ENCODE results near the gene TADA2B. TPM values are rescaled to one million over a fixed set of nuclear protein-coding genes. Genes with fewer than 3 reads are reported as not detected.

Gene TADA2B
- total and polyA plus RNA-seq, 4 donors, result 3.6 to 13.8 (median 12.6) TPM

DNA sequence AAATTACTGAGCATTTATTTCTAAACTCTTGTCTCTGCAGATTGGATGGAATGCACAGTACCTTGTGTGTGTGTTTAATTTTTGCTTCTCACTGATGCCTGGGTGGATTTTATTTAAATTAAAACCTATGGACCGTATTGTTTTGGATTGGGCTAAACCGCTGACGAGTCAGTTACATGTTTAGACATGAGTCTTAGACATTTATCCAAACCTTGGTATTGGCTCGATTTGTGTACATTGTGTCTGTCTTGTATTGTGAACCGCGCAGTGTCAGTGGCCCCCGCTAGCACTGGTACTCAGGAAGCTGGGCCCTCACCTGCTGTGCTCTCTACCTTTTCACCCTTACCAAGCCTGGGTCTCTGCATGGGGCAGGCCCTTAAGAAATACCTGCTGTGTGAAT lies 40.8 kb upstream of the TADA2B start:
- no peak for DNase-seq (ENCODE audit: low spot score)
- Histone ChIP-seq H3K4me1 (ENCODE audit: control insufficient read depth in 4 of 4, insufficient read depth in 4 of 4, low read length in 3 of 4) (peaks cover 0 to 20% (median 17%) of the 10 kb centered on the region in 4 donors), H3K9ac (ENCODE audit: low read depth in 1 of 2, low read length in 2 of 2) (no peak overlapping the region), H3K4me3 (ENCODE audit: low read depth in 1 of 3, low read length in 3 of 3) (no peak overlapping the region), H3K27ac (ENCODE audit: low read depth in 1 of 2, low read length in 2 of 2) (no peak overlapping the region), H3K36me3 (ENCODE audit: control insufficient read depth in 4 of 4, insufficient read depth in 3 of 4, low read depth in 1 of 4, low read length in 3 of 4) (peaks cover 7 to 42% (median 33%) of the 10 kb centered on the region in 4 donors), H3K9me3 (ENCODE audit: control insufficient read depth in 4 of 4, low read length in 3 of 4) (no peaks in the 10 kb centered on the region), H3K27me3 (ENCODE audit: control insufficient read depth in 4 of 4, insufficient read depth in 4 of 4, low read length in 3 of 4) (no peaks in the 10 kb centered on the region)
- 97% methylated on average over 7 of the region's 7 CpGs for WGBS
- TF ChIP-seq SP1 (IDR thresholded peaks at IDR 0.05) (no peak), EGR1 (IDR thresholded peaks at IDR 0.05; ENCODE audit: low read depth in 2 of 2) (no peak), YY1 (IDR thresholded peaks at IDR 0.05) (no peak), MAX (IDR thresholded peaks at IDR 0.05) (no peak), GABPA (IDR thresholded peaks at IDR 0.05 in 1 of 2, conservative IDR thresholded peaks at IDR 0.05 in 1 of 2) (no peak), ATF3 (IDR thresholded peaks at IDR 0.05) (no peak)
- TF ChIP-seq, protein P1, sequence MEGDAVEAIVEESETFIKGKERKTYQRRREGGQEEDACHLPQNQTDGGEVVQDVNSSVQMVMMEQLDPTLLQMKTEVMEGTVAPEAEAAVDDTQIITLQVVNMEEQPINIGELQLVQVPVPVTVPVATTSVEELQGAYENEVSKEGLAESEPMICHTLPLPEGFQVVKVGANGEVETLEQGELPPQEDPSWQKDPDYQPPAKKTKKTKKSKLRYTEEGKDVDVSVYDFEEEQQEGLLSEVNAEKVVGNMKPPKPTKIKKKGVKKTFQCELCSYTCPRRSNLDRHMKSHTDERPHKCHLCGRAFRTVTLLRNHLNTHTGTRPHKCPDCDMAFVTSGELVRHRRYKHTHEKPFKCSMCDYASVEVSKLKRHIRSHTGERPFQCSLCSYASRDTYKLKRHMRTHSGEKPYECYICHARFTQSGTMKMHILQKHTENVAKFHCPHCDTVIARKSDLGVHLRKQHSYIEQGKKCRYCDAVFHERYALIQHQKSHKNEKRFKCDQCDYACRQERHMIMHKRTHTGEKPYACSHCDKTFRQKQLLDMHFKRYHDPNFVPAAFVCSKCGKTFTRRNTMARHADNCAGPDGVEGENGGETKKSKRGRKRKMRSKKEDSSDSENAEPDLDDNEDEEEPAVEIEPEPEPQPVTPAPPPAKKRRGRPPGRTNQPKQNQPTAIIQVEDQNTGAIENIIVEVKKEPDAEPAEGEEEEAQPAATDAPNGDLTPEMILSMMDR (IDR thresholded peaks at IDR 0.05; ENCODE audit: low read depth, low read length, missing input control), result no peak

GRCh38 chr4:7003176-7003878 lies 39.8 kb upstream of the TADA2B start:
- Histone ChIP-seq H3K4me3 (ENCODE audit: low read depth in 1 of 3, low read length in 3 of 3) (no peak overlapping the region), H3K4me1 (ENCODE audit: control insufficient read depth in 4 of 4, insufficient read depth in 4 of 4, low read length in 3 of 4) (peaks cover 0 to 29% (median 25%) of the 10 kb centered on the region in 4 donors), H3K27ac (ENCODE audit: low read depth in 1 of 2, low read length in 2 of 2) (no peak overlapping the region), H3K36me3 (ENCODE audit: control insufficient read depth in 4 of 4, insufficient read depth in 3 of 4, low read depth in 1 of 4, low read length in 3 of 4) (peaks cover 7 to 42% (median 33%) of the 10 kb centered on the region in 4 donors), H3K27me3 (ENCODE audit: control insufficient read depth in 4 of 4, insufficient read depth in 4 of 4, low read length in 3 of 4) (no peaks in the 10 kb centered on the region), H3K9ac (ENCODE audit: low read depth in 1 of 2, low read length in 2 of 2) (no peak overlapping the region), H3K9me3 (ENCODE audit: control insufficient read depth in 4 of 4, low read length in 3 of 4) (no peaks in the 10 kb centered on the region)
- no peak for DNase-seq (ENCODE audit: low spot score)
- WGBS, result 85% methylated on average over 11 of the region's 11 CpGs
- TF ChIP-seq SP1 (IDR thresholded peaks at IDR 0.05) (no peak), YY1 (IDR thresholded peaks at IDR 0.05) (no peak), RXRA (IDR thresholded peaks at IDR 0.05) (no peak)
- TF ChIP-seq, protein P1 (IDR thresholded peaks at IDR 0.05; ENCODE audit: low read depth, low read length, missing input control), result no peak

DNA sequence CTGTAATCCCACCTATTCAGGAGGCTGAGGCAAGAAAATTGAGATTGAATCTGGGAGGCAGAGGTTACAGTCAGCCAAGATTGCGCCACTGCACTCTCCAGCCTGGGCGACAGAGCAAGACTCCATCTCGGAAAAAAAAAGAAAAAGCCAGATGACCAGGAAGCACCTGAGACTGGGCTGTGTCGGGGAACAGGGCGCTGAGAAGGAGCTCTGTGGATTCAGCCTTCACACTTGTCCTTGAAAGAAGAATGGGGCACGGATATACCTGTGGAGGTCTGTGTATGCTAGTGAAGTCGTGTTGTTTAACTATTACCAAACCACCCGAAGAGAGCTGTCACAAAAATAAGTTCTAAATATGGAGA lies 39.3 kb upstream of the TADA2B start:
- Histone ChIP-seq H3K27ac (ENCODE audit: low read depth in 1 of 2, low read length in 2 of 2) (no peak overlapping the region), H3K4me3 (ENCODE audit: low read depth in 1 of 3, low read length in 3 of 3) (no peak overlapping the region), H3K36me3 (ENCODE audit: control insufficient read depth in 4 of 4, insufficient read depth in 3 of 4, low read depth in 1 of 4, low read length in 3 of 4) (peaks cover 7 to 41% (median 32%) of the 10 kb centered on the region in 4 donors), H3K9me3 (ENCODE audit: control insufficient read depth in 4 of 4, low read length in 3 of 4) (no peaks in the 10 kb centered on the region), H3K4me1 (ENCODE audit: control insufficient read depth in 4 of 4, insufficient read depth in 4 of 4, low read length in 3 of 4) (peaks cover 0 to 32% (median 25%) of the 10 kb centered on the region in 4 donors), H3K9ac (ENCODE audit: low read depth in 1 of 2, low read length in 2 of 2) (no peak overlapping the region), H3K27me3 (ENCODE audit: control insufficient read depth in 4 of 4, insufficient read depth in 4 of 4, low read length in 3 of 4) (no peaks in the 10 kb centered on the region)
- DNase-seq (ENCODE audit: low spot score), result no peak
- 88% methylated on average over 8 of the region's 8 CpGs for WGBS
- no peak for TF ChIP-seq YY1 (IDR thresholded peaks at IDR 0.05)
